PC-9 (cell line): ENCODE results near the gene APMAP.

Experiments
- CTCF ChIP-seq: fragments of 200-600 bp; sonication (generic); conservative IDR thresholded peaks from 2 replicates; pipeline ENCODE4 v1.6.1; 2017; ENCODE audit warnings: mixed run types, antibody characterized with exemption, mild to moderate bottlenecking, moderate library complexity
- EZH2 ChIP-seq: fragments of 200-600 bp; sonication (generic); IDR thresholded peaks from 2 replicates; pipeline ENCODE4 v1.8.0; 2017; ENCODE audit warnings: antibody characterized with exemption, low read depth

DNA sequence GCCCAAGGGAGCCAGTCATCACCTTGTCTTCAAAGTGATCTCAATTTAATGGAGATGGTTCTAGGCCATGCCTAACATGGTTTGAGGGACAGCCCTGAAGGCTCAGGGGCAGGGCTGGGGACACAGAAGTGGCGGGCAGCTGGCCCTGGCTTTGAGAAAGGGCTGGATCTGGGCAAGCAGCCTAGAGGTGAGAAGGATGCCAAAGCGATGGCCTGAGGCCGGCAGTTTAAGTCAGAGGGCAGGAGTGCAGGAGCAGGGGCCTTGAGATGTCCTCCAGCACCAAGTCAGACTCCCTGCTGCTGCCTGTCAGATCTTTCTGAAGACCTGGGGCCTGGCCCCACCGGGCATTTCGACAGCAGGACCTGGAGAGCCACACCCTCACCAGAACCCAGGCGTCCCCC lies 28.4 kb upstream of the APMAP start:
- no peak for TF ChIP-seq CTCF
- TF ChIP-seq EZH2, result no peak
